Calu3 (cell line): ENCODE data around the gene AFAP1. TPM values are rescaled to one million over a fixed set of nuclear protein-coding genes. Genes with fewer than 3 reads are reported as not detected.

Source experiments
- BruUV-seq: library from RNA; stranded (reverse); fragments of 400-500 nt; replicated peaks from 2 replicates; lab custom pipeline; 2021; lab: Mats Ljungman, UMichigan
- CTCF ChIA-PET: fragments of 300-600 bp; sonication (Branson Sonifier 250); formaldehyde crosslinking; loops from one replicate; lab custom pipeline; 2022; ENCODE audit warnings: antibody characterized with exemption; lab: Charles Lee
- DNase-seq: peaks from one replicate; pipeline ENCODE4 v3.0.0; 2022
- H3K27ac Mint-ChIP-seq: one replicate; pipeline ENCODE4 v1.8.0; 2022; ENCODE audit warnings: mixed read lengths; ENCODE audit not compliant: unreplicated experiment
- H3K27me3 Mint-ChIP-seq: one replicate; pipeline ENCODE4 v1.8.0; 2022; ENCODE audit warnings: mixed read lengths; ENCODE audit not compliant: unreplicated experiment
- H3K36me3 Mint-ChIP-seq: one replicate; pipeline ENCODE4 v1.8.0; 2022; ENCODE audit warnings: mild to moderate bottlenecking, moderate library complexity, mixed read lengths; ENCODE audit not compliant: insufficient read depth, unreplicated experiment
- H3K4me1 Mint-ChIP-seq: one replicate; pipeline ENCODE4 v1.8.0; 2022; ENCODE audit warnings: mild to moderate bottlenecking, low read depth, mixed read lengths; ENCODE audit not compliant: unreplicated experiment
- H3K4me3 Mint-ChIP-seq: one replicate; pipeline ENCODE4 v1.8.0; 2022; ENCODE audit warnings: mild to moderate bottlenecking, low read depth, moderate library complexity, mixed read lengths; ENCODE audit not compliant: unreplicated experiment
- H3K9me3 Mint-ChIP-seq: one replicate; pipeline ENCODE4 v1.8.0; 2022; ENCODE audit warnings: low read depth, mixed read lengths; ENCODE audit not compliant: unreplicated experiment
- intact Hi-C: fragments of 100-400 bp; cut with micrococcal nuclease; formaldehyde crosslinking; loops from one replicate; pipeline ENCODE4 v1.10.0; 2022; ENCODE audit not compliant: unreplicated experiment
- total RNA-seq: library from RNA; stranded (reverse); gene quantifications from 2 replicates; pipeline ENCODE4 v1.2.3, GENCODE V29; 2022
- TF ChIP-seq, protein P1 (sequence below): fragments of 200-600 bp; IDR thresholded peaks from one replicate; pipeline ENCODE4 v1.8.0; 2022; ENCODE audit warnings: antibody characterized with exemption; ENCODE audit not compliant: unreplicated experiment

The AFAP1 gene
- total RNA-seq, 1 experiment from 2014 or later: 40.1 TPM

DNA sequence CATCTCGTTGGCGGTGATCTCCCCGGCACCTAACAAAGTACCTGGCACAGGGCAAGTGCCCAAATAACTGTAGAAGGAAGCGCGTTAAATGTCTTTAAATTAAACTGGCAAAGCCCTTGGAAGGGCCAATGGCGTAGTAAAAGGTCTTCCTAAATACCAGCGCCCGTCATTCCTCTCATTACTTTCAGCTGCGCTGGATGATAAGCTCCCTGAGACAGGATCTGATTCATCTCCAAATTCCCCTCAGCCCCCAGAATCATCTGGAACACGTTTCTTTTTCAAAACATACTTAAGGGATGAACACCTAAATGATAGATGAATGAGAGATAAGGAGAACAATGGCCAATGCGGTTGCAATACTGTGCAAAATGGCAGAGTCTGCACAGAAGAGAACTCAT lies 95.1 kb downstream of the AFAP1 start:
- DNase-seq: no peak
- peaks cover 27% of the 10 kb centered on the region for H3K36me3 Mint-ChIP-seq
- H3K4me1 Mint-ChIP-seq: peaks cover 15% of the 10 kb centered on the region
- no peak overlapping the region for H3K27ac Mint-ChIP-seq
- no peaks in the 10 kb centered on the region for H3K9me3 Mint-ChIP-seq
- CTCF ChIA-PET: no interaction called here
- intact Hi-C loops: no loop called here
- no TSS peak for BruUV-seq
- TF ChIP-seq, protein P1, sequence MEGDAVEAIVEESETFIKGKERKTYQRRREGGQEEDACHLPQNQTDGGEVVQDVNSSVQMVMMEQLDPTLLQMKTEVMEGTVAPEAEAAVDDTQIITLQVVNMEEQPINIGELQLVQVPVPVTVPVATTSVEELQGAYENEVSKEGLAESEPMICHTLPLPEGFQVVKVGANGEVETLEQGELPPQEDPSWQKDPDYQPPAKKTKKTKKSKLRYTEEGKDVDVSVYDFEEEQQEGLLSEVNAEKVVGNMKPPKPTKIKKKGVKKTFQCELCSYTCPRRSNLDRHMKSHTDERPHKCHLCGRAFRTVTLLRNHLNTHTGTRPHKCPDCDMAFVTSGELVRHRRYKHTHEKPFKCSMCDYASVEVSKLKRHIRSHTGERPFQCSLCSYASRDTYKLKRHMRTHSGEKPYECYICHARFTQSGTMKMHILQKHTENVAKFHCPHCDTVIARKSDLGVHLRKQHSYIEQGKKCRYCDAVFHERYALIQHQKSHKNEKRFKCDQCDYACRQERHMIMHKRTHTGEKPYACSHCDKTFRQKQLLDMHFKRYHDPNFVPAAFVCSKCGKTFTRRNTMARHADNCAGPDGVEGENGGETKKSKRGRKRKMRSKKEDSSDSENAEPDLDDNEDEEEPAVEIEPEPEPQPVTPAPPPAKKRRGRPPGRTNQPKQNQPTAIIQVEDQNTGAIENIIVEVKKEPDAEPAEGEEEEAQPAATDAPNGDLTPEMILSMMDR: no peak
- H3K4me3 Mint-ChIP-seq: no peak overlapping the region
- no peaks in the 10 kb centered on the region for H3K27me3 Mint-ChIP-seq

GRCh38 chr4:7843831-7844593 lies 95.6 kb downstream of the AFAP1 start:
- Mint-ChIP-seq H3K4me3 (no peak overlapping the region), H3K4me1 (peaks cover 15% of the 10 kb centered on the region), H3K27me3 (no peaks in the 10 kb centered on the region), H3K36me3 (peaks cover 27% of the 10 kb centered on the region), H3K27ac (no peak overlapping the region), H3K9me3 (no peaks in the 10 kb centered on the region)
- BruUV-seq: no TSS peak
- peak; percentile 62 for DNase-seq
- CTCF ChIA-PET: no interaction called here
- TF ChIP-seq, protein P1: no peak
- intact Hi-C loops: no loop called here

- H3K4me3 Mint-ChIP-seq: no peak overlapping the region
- BruUV-seq: no TSS peak
- TF ChIP-seq, protein P1: no peak
- peaks cover 22% of the 10 kb centered on the region for H3K36me3 Mint-ChIP-seq
- CTCF ChIA-PET: no interaction called here
- no peak for DNase-seq
- no peaks in the 10 kb centered on the region for H3K9me3 Mint-ChIP-seq
- no peak overlapping the region for H3K27ac Mint-ChIP-seq
- H3K27me3 Mint-ChIP-seq: no peaks in the 10 kb centered on the region
- peaks cover 15% of the 10 kb centered on the region for H3K4me1 Mint-ChIP-seq
- intact Hi-C loops: no loop called here
Measured at GRCh38 chr4:7842384-7843279, 97.0 kb downstream of the AFAP1 start.

GRCh38 chr4:7841894-7842293 lies 97.8 kb downstream of the AFAP1 start:
- no peak overlapping the region for H3K27ac Mint-ChIP-seq
- H3K4me3 Mint-ChIP-seq: no peak overlapping the region
- no peaks in the 10 kb centered on the region for H3K27me3 Mint-ChIP-seq
- peaks cover 27% of the 10 kb centered on the region for H3K36me3 Mint-ChIP-seq
- no peak for DNase-seq
- no TSS peak for BruUV-seq
- intact Hi-C loops: no loop called here
- CTCF ChIA-PET: no interaction called here
- no peaks in the 10 kb centered on the region for H3K9me3 Mint-ChIP-seq
- TF ChIP-seq, protein P1: no peak
- peaks cover 15% of the 10 kb centered on the region for H3K4me1 Mint-ChIP-seq
